ENCODE measurements around the gene ITPK1. TPM values are rescaled to one million over a fixed set of nuclear protein-coding genes. Genes with fewer than 3 reads are reported as not detected.

The ITPK1 gene
- total RNA-seq, 2 donors from 2014 or later = 53.8 to 85.0 TPM

DNA sequence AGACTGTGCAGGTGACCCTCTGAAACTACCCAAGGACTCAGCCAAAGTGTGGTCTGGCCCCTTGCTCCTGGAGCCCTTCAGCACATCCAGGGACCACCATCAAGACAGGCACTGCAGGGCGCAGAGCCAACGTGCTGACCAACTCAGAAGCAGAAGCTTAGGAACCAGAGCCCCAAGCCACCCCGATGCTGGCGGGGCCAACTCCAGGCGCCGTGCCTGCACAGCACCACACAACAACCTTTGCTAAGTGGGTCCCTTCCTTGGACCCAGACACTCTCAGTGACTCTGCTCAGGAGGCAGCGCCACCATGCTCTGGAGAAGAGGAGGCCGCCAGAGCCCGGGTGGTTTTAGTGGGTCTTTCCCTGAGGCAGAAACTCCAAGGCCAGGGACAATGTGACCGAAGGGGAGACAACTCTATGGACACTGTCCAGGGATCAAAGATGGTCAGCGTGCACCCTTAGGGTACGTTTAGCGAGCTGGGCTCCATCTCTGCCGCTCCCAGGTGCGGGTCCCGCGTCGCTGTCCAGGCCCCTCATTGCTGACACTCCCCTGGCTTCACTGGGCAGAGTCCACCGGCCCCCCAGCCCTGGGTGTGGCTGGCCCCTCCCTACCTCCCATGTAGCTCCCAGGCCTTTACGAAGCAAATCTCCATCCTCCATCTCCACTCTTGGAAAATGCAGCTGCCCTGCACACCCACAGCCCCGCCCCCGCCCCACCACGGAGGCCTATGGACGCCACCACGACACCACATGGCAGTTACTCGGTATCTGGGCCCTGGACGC, 176.6 kb downstream of the ITPK1 start:
- ATAC-seq (ENCODE audit: insufficient number of reproducible peaks, low FRiP score, low read depth) (no peak), DNase-seq (ENCODE audit: low spot score) (no peak)
- no peaks in the 10 kb centered on the region for H3K4me1 ChIP-seq (ENCODE audit: control insufficient read depth in 1 of 2, low read depth in 2 of 2)
- H3K9me3 ChIP-seq = no peaks in the 10 kb centered on the region
- no peak overlapping the region for H3K27ac ChIP-seq
- H3K27me3 ChIP-seq (replicated peaks; ENCODE audit: insufficient read depth) = no peaks in the 10 kb centered on the region
- TF ChIP-seq, protein P1, sequence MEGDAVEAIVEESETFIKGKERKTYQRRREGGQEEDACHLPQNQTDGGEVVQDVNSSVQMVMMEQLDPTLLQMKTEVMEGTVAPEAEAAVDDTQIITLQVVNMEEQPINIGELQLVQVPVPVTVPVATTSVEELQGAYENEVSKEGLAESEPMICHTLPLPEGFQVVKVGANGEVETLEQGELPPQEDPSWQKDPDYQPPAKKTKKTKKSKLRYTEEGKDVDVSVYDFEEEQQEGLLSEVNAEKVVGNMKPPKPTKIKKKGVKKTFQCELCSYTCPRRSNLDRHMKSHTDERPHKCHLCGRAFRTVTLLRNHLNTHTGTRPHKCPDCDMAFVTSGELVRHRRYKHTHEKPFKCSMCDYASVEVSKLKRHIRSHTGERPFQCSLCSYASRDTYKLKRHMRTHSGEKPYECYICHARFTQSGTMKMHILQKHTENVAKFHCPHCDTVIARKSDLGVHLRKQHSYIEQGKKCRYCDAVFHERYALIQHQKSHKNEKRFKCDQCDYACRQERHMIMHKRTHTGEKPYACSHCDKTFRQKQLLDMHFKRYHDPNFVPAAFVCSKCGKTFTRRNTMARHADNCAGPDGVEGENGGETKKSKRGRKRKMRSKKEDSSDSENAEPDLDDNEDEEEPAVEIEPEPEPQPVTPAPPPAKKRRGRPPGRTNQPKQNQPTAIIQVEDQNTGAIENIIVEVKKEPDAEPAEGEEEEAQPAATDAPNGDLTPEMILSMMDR (IDR thresholded peaks at IDR 0.05) = no peak
- peaks cover 19% of the 10 kb centered on the region for H3K36me3 ChIP-seq
- no peak overlapping the region for H3K4me3 ChIP-seq

DNA sequence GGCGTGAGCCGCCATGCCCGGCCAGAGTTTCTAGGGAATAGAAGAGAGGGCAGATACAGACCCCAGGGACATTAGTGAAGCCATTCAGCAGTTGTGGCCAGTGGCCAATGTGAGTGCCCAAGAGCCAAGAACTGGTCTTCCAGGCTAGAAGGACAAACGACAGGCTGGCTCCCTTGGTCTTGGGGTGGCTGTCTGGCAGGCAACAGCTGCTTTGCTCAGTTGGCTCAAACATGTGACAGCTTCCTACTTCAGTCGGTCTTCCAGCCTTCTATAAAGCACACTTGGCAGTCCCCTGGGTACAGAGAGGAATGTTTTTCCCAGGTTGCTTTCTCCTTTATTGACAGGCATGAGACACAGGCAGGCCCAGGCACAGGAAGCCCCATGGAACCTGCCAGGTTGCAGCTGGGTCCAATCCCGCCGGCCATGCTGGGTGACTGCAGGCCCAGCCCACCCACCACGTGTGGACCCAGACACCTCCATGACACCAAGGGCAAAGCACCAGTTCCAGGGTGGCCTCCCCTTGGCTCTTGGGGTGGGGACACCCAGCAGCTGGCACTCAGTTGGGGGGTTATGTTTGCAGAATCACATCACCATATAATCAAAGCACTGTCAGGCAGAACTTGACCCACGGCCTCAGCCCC, 177.4 kb downstream of the ITPK1 start:
- no peak for DNase-seq (ENCODE audit: low spot score)
- ATAC-seq (ENCODE audit: insufficient number of reproducible peaks, low FRiP score, low read depth) = no peak
- no peaks in the 10 kb centered on the region for H3K9me3 ChIP-seq
- peaks cover 19% of the 10 kb centered on the region for H3K36me3 ChIP-seq
- H3K4me3 ChIP-seq = no peak overlapping the region
- no peak overlapping the region for H3K27ac ChIP-seq
- no peaks in the 10 kb centered on the region for H3K27me3 ChIP-seq (replicated peaks; ENCODE audit: insufficient read depth)
- H3K4me1 ChIP-seq (ENCODE audit: control insufficient read depth in 1 of 2, low read depth in 2 of 2) = no peaks in the 10 kb centered on the region
- TF ChIP-seq, protein P1 (IDR thresholded peaks at IDR 0.05) = no peak

DNA sequence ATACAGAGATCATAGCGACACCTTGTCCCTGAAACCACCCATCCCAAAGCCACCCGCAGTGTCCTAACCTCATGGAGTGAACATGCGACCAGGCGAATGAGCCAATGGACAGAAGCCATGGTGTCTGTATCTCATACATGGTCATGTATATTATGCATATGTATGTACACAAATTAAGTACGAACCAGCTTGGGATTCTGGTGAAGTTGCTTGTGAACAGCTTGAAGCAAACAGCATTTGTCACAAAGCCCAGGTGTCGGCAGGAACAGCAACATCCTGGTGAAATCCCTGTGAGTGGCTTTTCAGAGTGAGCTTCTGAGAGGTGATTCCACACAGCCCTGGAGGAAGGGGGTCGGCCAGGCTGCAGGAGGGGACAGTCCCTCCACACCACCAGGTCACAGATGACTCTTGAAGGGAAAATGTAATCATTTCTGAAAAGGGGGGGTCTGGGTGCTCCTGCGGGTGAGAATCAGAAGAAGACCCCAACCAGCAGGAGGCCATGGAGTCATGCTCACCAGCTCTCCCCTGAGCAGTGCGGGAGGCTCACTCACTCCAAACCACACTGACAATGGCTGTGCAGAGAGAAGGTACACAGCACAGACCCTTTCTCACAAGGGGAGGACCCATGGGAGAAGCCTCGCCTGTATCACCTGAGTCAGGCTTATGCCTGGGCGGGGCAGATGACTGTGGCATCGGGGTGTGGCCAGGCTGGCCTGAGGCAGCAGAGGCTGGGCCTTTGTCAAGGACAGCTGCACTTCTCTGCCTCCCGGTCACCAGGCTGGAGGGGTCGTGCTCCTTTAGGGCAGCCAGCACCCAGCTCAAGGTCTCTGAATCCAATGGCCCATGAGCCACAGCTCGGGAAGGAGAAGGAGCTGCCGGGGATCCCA, 178.4 kb downstream of the ITPK1 start:
- H3K36me3 ChIP-seq = peaks cover 16% of the 10 kb centered on the region

DNA sequence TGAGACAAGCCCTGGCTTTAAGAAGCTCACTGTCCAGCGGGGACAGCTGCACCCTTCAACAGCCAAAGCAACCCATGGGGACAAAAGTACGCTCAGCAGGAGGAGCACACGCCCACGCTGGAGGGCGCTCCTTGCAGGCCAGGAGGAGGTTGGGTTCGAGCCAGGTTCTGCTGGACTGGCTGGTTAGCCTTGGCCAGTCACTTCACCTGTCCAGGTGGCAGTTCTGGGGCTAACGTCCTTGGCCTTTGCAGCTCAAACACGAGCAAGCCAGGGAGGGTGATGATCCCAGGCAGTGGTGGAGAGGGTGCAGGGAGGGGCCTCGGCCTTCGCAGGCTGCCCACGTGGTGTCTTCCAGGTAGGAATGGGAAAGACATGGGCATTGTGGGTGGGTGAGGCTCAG, 179.6 kb downstream of the ITPK1 start:
- ATAC-seq (ENCODE audit: insufficient number of reproducible peaks, low FRiP score, low read depth) (no peak), DNase-seq (ENCODE audit: low spot score) (no peak)
- TF ChIP-seq, protein P1 (IDR thresholded peaks at IDR 0.05) = no peak
- Histone ChIP-seq H3K4me3 (no peak overlapping the region), H3K36me3 (peaks cover 12% of the 10 kb centered on the region), H3K27ac (no peak overlapping the region), H3K4me1 (ENCODE audit: control insufficient read depth in 1 of 2, low read depth in 2 of 2) (no peaks in the 10 kb centered on the region), H3K27me3 (replicated peaks; ENCODE audit: insufficient read depth) (no peaks in the 10 kb centered on the region), H3K9me3 (no peaks in the 10 kb centered on the region)

More for the DNA sequence above, 178.4 kb downstream of the ITPK1 start:
- ATAC-seq (ENCODE audit: insufficient number of reproducible peaks, low FRiP score, low read depth) = no peak
- Histone ChIP-seq H3K27ac (no peak overlapping the region), H3K4me1 (ENCODE audit: control insufficient read depth in 1 of 2, low read depth in 2 of 2) (no peaks in the 10 kb centered on the region), H3K9me3 (no peaks in the 10 kb centered on the region), H3K4me3 (no peak overlapping the region), H3K27me3 (replicated peaks; ENCODE audit: insufficient read depth) (no peaks in the 10 kb centered on the region)
- TF ChIP-seq, protein P1 (IDR thresholded peaks at IDR 0.05) = no peak
- no peak for DNase-seq (ENCODE audit: low spot score)

DNA sequence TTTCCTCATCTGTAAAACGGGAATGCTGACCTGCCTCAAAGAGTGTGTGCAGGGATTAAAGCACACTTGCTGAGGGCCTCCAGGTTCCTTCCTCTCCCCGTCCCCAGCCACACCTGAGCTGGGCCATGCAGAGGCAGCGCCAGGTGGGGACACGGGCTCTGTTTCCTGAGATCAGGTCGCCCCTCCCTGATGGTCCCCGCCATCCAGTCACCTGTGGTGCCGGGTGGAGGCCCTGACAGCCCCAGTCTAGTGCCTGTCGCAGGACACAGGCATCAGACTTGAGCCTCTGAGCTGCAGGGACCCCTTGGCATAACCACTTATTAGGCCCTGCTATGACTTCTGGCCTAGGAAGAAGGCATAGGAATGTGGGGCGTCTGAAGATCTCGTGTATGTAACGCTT, 180.3 kb downstream of the ITPK1 start:
- Histone ChIP-seq H3K27ac (no peak overlapping the region), H3K9me3 (no peaks in the 10 kb centered on the region), H3K36me3 (peaks cover 11% of the 10 kb centered on the region), H3K27me3 (replicated peaks; ENCODE audit: insufficient read depth) (no peaks in the 10 kb centered on the region), H3K4me1 (ENCODE audit: control insufficient read depth in 1 of 2, low read depth in 2 of 2) (no peaks in the 10 kb centered on the region), H3K4me3 (no peak overlapping the region)
- TF ChIP-seq, protein P1 (IDR thresholded peaks at IDR 0.05) = no peak
- ATAC-seq (ENCODE audit: insufficient number of reproducible peaks, low FRiP score, low read depth) (no peak), DNase-seq (ENCODE audit: low spot score) (no peak)
